Stimulated activated naive CD8-positive, alpha-beta T cell treated with anti-CD3 and anti-CD28 coated beads, Interleukin-15, Interleukin-2, amounts not matched to agents 100 ng/mL and 50 ng/mL, for 24 hours (primary cell): Measurements from ENCODE around the gene RIF1.
"Not testable (repeated sequence)": the region's sequence is repeated elsewhere in the genome, so short reads cannot be mapped to it uniquely, and the experiment has no call there.

Source experiments
- H3K27ac Mint-ChIP-seq: one replicate; pipeline ENCODE4 v1.8.0; 2021; ENCODE audit warnings: mild to moderate bottlenecking, mixed read lengths
- H3K27me3 Mint-ChIP-seq: one replicate; pipeline ENCODE4 v1.8.0; 2021; ENCODE audit warnings: mixed read lengths
- H3K36me3 Mint-ChIP-seq: one replicate; pipeline ENCODE4 v1.8.0; 2021; ENCODE audit warnings: low read depth, mixed read lengths
- H3K4me1 Mint-ChIP-seq: one replicate; pipeline ENCODE4 v1.8.0; 2021; ENCODE audit warnings: low read depth, mixed read lengths
- H3K4me3 Mint-ChIP-seq: one replicate; pipeline ENCODE4 v1.8.0; 2021; ENCODE audit warnings: mild to moderate bottlenecking, mixed read lengths
- H3K9me3 Mint-ChIP-seq: one replicate; pipeline ENCODE4 v1.8.0; 2021; ENCODE audit warnings: mixed read lengths

RIF1 gene

DNA sequence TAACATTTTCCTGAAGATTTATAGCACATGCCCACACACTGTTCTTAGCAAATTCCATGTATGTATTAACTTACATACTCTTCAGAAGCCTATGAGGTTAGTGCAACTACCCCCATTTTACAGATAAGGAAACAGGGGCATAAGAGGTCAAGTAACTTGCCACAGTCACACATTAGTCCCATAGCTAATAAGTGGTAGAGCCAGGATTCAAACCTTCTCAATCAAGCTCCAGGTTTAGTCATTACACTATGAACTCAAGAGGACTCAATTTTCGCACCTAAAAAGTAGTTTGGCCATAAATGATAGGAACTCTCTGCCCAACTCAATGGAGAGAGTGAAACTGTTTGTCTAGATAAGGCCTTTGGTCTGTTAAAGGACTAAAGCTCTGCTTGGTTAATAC, 9.7 kb upstream of the RIF1 start:
- H3K4me3 Mint-ChIP-seq = no peak overlapping the region
- H3K36me3 Mint-ChIP-seq = no peaks in the 10 kb centered on the region
- no peak overlapping the region for H3K27ac Mint-ChIP-seq
- H3K9me3 Mint-ChIP-seq = no peaks in the 10 kb centered on the region
- H3K27me3 Mint-ChIP-seq = no peaks in the 10 kb centered on the region
- H3K4me1 Mint-ChIP-seq = no peaks in the 10 kb centered on the region

GRCh38 chr2:151401149-151401548, 8.6 kb upstream of the RIF1 start:
- no peak overlapping the region for H3K27ac Mint-ChIP-seq
- no peaks in the 10 kb centered on the region for H3K27me3 Mint-ChIP-seq
- H3K4me3 Mint-ChIP-seq = no peak overlapping the region
- no peaks in the 10 kb centered on the region for H3K4me1 Mint-ChIP-seq
- H3K36me3 Mint-ChIP-seq = no peaks in the 10 kb centered on the region
- H3K9me3 Mint-ChIP-seq = no peaks in the 10 kb centered on the region

DNA sequence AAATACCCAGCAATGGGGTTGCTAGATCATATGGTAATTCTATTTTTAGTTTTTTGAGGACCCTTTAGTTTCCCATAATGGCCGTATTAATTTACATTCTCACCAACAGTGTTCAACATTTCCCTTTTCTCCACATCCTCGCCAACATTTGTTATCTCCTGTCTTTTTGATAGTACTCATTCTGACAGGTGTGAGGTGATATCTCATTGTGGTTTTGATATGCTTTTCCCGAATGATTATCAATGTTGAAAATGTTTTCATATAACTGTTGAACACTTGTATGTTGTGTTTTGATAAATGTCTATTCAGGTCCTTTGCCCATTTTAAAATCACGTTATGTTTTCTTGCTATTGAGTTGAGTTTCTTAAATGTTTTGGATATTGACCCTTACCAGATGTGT, 5.8 kb upstream of the RIF1 start:
- Mint-ChIP-seq H3K27me3 (no peaks in the 10 kb centered on the region), H3K4me3 (no peak overlapping the region), H3K4me1 (no peaks in the 10 kb centered on the region), H3K27ac (no peak overlapping the region), H3K36me3 (no peaks in the 10 kb centered on the region), H3K9me3 (no peaks in the 10 kb centered on the region)

- H3K4me3 Mint-ChIP-seq = no peak overlapping the region
Observed at GRCh38 chr2:151405376-151405775, 4.3 kb upstream of the RIF1 start.

GRCh38 chr2:151407281-151407680, 2.4 kb upstream of the RIF1 start:
- peaks cover 17% of the 10 kb centered on the region for H3K4me1 Mint-ChIP-seq
- no peak overlapping the region for H3K27ac Mint-ChIP-seq
- H3K9me3 Mint-ChIP-seq = no peaks in the 10 kb centered on the region
- no peaks in the 10 kb centered on the region for H3K27me3 Mint-ChIP-seq
- peaks cover 13% of the 10 kb centered on the region for H3K36me3 Mint-ChIP-seq
- H3K4me3 Mint-ChIP-seq = no peak overlapping the region

More at GRCh38 chr2:151405376-151405775, 4.3 kb upstream of the RIF1 start:
- Mint-ChIP-seq H3K27ac (no peak overlapping the region), H3K36me3 (peaks cover 2% of the 10 kb centered on the region), H3K9me3 (no peaks in the 10 kb centered on the region), H3K27me3 (no peaks in the 10 kb centered on the region), H3K4me1 (peaks cover 5% of the 10 kb centered on the region)

DNA sequence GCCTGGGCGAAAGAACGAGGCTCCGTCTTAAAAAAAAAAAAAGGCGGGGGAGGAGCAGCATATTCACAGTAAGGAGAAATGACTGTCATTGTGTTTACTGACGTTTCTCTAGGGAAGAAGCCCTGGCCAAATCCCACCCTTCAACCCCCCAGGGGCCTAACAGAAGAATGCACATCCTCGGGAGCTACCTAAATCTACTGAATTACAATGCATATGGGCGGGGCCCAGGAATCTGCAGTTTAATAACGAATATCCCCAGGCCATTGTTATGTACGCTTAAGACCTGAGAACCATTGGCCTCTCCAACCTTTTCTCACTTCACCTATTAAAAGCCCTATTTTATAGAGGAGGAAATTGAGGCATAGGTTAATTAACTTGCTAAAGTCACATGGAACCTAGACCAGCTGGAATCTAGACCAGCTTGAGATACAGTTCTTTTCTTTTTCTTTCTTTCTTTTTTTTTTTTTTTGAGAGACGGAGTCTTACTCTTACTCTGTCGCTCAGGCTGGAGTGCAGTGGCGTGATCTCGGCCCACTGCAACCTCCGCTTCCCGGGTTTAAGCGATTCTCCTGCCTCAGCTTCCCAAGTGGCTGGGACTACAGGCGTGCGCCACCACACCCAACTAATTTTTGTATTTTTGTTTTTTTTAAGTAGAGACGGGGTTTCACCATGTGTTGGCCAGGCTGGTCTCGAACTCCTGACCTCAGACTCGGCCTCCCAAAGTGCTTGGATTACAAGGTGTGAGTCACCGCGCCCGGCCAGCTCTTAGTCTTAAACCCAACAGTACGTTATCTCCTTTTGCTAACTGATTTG, 708 bp upstream of the RIF1 start:
- Mint-ChIP-seq H3K9me3 (no peaks in the 10 kb centered on the region), H3K27me3 (no peaks in the 10 kb centered on the region), H3K4me3 (peak overlapping the region; percentile 97), H3K4me1 (peaks cover 22% of the 10 kb centered on the region), H3K36me3 (peaks cover 27% of the 10 kb centered on the region), H3K27ac (peak overlapping the region; percentile 93)

DNA sequence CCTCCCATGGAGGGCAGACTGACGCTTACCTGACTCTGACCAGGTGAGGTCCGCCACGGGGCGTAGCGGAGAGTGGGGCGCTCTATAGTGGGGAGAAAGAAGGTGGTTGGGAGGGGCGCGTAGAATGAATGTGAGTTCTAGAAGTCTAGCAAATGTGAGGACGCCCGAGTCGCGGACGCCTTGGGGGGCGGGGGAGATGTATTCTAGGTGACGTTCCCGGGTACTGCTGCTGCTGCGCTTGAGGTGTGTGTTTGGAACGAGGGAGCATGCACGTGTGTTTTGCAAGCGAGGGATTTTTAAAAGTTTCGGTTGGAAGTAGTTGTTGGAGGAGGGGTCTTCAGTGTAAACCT, 758 bp downstream of the RIF1 start:
- Mint-ChIP-seq H3K27me3 (no peaks in the 10 kb centered on the region), H3K9me3 (no peaks in the 10 kb centered on the region), H3K36me3 (peaks cover 40% of the 10 kb centered on the region), H3K27ac (peak overlapping the region; percentile 93), H3K4me1 (peaks cover 25% of the 10 kb centered on the region), H3K4me3 (peak overlapping the region; percentile 97)

- Mint-ChIP-seq H3K9me3 (no peaks in the 10 kb centered on the region), H3K27me3 (no peaks in the 10 kb centered on the region), H3K36me3 (peaks cover 74% of the 10 kb centered on the region), H3K4me1 (peaks cover 15% of the 10 kb centered on the region), H3K4me3 (no peak overlapping the region), H3K27ac (peak overlapping the region; percentile 36)
Observed at GRCh38 chr2:151417650-151418049, 7.9 kb downstream of the RIF1 start.

DNA sequence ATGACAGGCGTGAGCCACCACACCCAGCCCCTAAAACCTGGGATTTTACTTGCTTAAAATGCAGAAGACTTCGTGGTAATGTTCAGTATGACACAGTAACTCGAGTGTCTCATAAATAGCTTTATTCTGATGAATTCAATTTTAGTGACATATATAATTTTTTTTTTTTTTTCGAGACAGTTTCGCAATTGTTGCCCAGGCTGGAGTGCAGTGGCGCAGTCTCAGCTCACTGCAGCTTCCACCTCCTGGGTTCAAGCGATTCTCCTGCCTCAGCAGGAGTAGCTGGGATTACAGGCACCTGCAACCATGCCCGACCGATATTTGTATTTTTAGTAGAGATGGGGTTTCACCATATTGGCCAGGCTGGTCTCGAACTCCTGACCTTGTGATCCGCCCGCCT, 12.0 kb downstream of the RIF1 start:
- not testable (repeated sequence) for H3K9me3 Mint-ChIP-seq, H3K27ac Mint-ChIP-seq, H3K27me3 Mint-ChIP-seq, H3K4me3 Mint-ChIP-seq
- Mint-ChIP-seq H3K36me3 (peaks cover 73% of the 10 kb centered on the region), H3K4me1 (peaks cover 33% of the 10 kb centered on the region)

DNA sequence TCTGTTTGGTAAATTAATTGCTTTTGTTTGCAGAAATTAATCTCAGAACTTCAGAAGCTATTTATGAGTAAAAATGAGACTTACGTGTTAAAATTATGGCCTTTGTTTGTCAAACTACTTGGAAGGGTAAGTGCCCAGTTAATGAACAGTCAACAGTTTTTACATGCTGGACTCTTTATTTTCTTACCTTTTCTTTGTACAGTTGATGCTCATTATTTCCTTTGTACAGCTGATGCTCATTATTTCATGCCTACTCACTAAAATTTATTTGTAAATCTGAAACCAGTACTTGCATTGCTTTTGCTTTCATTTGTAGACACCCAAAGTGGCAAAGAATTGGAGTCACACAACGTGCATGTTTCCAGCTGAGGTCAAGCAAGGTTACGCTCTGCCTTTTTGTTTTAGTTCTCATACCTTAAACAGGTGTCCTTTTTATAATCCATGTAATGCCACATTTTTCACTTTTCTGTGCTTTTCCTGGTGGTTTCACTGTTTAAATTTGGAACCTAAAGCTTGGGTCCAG, 13.3 kb downstream of the RIF1 start:
- Mint-ChIP-seq H3K4me3 (peak overlapping the region; percentile 26), H3K4me1 (peaks cover 35% of the 10 kb centered on the region)

DNA sequence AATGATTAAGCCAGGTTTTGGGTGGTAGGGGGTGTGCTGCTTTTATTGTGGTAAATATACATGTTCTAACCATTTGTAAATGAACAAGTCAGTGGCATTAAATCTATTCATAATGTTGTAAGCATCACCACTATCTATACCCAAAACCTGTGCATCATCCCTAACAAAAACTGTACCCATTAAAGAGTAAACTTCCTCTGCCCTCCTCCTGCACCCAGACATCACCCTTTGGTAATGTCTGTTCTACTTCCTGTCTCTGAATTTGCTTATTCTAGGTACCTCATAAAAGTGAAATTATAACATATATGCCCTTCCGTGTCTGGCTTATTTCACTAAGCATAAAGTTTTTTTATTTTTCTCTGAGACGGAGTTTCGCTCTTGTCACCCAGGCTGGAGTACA, 14.1 kb downstream of the RIF1 start:
- peak overlapping the region; percentile 7 for H3K4me3 Mint-ChIP-seq
- H3K4me1 Mint-ChIP-seq = peaks cover 35% of the 10 kb centered on the region
- peaks cover 71% of the 10 kb centered on the region for H3K36me3 Mint-ChIP-seq
- H3K27ac Mint-ChIP-seq = peak overlapping the region; percentile 69
- no peaks in the 10 kb centered on the region for H3K27me3 Mint-ChIP-seq
- H3K9me3 Mint-ChIP-seq = no peaks in the 10 kb centered on the region

More for the DNA sequence above, 13.3 kb downstream of the RIF1 start:
- H3K27ac Mint-ChIP-seq = peak overlapping the region; percentile 69
- no peaks in the 10 kb centered on the region for H3K9me3 Mint-ChIP-seq
- peaks cover 68% of the 10 kb centered on the region for H3K36me3 Mint-ChIP-seq
- H3K27me3 Mint-ChIP-seq = no peaks in the 10 kb centered on the region

DNA sequence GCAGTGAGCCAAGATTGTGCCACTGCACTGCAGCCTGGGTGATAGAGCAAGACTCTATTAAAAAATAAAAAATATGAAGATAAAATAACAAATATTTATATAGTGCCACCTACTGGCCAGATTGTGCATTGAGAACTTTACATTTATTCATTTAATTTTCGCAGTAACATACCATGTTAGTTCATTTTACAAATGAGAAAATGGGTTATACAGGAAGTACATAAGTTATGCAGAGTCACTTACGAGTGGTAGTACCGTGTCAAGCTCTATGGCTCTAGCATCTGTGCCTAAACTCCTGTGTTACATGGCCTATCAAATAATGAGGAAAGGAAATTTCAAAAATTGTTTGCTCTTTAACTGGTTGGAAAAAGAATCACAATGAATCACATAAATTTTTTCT, 27.9 kb downstream of the RIF1 start:
- no peaks in the 10 kb centered on the region for H3K9me3 Mint-ChIP-seq
- H3K27ac Mint-ChIP-seq = no peak overlapping the region

DNA sequence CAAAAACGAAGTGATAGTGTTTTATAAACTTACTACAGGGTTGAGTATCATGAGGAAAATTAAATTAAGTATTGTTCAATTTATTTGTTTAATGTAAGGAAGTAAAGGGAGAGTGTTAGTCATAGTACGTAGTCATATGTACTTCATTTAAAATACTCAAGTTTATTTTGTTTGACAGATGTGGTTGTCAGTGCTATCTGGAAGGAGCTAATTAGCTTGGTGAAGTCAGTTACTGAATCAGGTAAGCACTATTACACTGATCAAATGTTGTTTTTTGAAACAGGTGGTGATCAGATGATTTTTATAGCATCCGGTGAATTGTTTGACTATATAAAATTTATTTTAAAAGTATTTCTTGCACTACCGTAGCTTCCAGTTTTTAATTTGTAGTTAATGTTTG, 28.8 kb downstream of the RIF1 start:
- no peaks in the 10 kb centered on the region for H3K9me3 Mint-ChIP-seq
- peaks cover 3% of the 10 kb centered on the region for H3K4me1 Mint-ChIP-seq
- H3K27me3 Mint-ChIP-seq = no peaks in the 10 kb centered on the region
- H3K4me3 Mint-ChIP-seq = no peak overlapping the region
- H3K36me3 Mint-ChIP-seq = peaks cover 66% of the 10 kb centered on the region
- no peak overlapping the region for H3K27ac Mint-ChIP-seq

More for the DNA sequence above, 27.9 kb downstream of the RIF1 start:
- Mint-ChIP-seq H3K4me1 (peaks cover 3% of the 10 kb centered on the region), H3K4me3 (no peak overlapping the region), H3K36me3 (peaks cover 66% of the 10 kb centered on the region), H3K27me3 (no peaks in the 10 kb centered on the region)

- H3K27me3 Mint-ChIP-seq = no peaks in the 10 kb centered on the region
- no peak overlapping the region for H3K4me3 Mint-ChIP-seq
- H3K9me3 Mint-ChIP-seq = no peaks in the 10 kb centered on the region
- H3K27ac Mint-ChIP-seq = no peak overlapping the region
- peaks cover 3% of the 10 kb centered on the region for H3K4me1 Mint-ChIP-seq
- H3K36me3 Mint-ChIP-seq = peaks cover 69% of the 10 kb centered on the region
Observed at GRCh38 chr2:151439127-151439526, 29.4 kb downstream of the RIF1 start.

GRCh38 chr2:151459358-151459757, 49.7 kb downstream of the RIF1 start:
- H3K9me3 Mint-ChIP-seq = no peaks in the 10 kb centered on the region
- H3K27me3 Mint-ChIP-seq = no peaks in the 10 kb centered on the region
- no peak overlapping the region for H3K27ac Mint-ChIP-seq
- H3K4me1 Mint-ChIP-seq = no peaks in the 10 kb centered on the region
- no peak overlapping the region for H3K4me3 Mint-ChIP-seq
- peaks cover 77% of the 10 kb centered on the region for H3K36me3 Mint-ChIP-seq

- Mint-ChIP-seq H3K9me3 (no peaks in the 10 kb centered on the region), H3K4me1 (no peaks in the 10 kb centered on the region), H3K36me3 (peaks cover 90% of the 10 kb centered on the region), H3K27me3 (no peaks in the 10 kb centered on the region), H3K4me3 (no peak overlapping the region), H3K27ac (no peak overlapping the region)
Observed at GRCh38 chr2:151465771-151466170, 56.1 kb downstream of the RIF1 start.
